ENCODE data around the gene PAIP2B.
"Not testable (repeated sequence)": the region's sequence is repeated elsewhere in the genome, so short reads cannot be mapped to it uniquely, and the experiment has no call there.

The PAIP2B gene

DNA sequence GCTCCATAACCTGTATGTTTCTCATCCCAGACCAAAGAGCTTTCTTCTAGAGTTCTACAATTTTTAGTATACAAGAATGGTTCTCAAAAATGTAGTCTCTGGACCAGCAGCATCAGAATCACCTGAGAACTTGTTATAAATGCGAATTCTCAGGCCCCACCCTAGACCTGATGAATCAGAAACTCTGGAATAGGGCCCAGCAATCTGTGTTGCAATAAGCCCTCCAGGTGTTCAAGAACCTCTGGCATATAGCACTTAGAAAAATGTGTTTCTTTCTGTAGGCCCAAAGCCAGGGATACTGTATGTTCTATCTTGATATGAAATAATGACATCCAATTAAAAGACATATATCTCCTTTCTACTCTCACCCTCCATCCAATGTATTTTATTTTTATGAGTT, 10.4 kb downstream of the PAIP2B start:
- DNase-seq (ENCODE audit: low read depth, low spot score) = no peak

DNA sequence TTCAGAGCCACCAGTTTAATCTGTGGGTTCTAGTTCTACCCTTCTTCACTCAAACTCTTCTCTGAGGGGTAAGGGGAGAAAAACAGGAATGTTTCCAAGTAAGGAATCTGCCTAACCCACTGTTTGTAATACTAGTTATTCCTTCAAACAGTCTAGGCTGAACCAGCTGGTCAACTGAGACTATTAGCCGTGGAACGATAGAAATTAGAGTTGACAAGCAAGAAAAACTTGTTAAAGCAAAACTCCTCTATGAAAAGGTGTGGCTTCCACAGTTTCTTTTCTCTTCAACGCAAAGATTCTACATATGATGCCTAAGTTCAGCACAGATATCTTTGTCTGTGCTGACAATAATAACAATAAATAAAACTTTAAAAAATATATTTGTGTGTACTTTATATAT, 11.5 kb downstream of the PAIP2B start:
- no peak for DNase-seq (ENCODE audit: low read depth, low spot score)

DNA sequence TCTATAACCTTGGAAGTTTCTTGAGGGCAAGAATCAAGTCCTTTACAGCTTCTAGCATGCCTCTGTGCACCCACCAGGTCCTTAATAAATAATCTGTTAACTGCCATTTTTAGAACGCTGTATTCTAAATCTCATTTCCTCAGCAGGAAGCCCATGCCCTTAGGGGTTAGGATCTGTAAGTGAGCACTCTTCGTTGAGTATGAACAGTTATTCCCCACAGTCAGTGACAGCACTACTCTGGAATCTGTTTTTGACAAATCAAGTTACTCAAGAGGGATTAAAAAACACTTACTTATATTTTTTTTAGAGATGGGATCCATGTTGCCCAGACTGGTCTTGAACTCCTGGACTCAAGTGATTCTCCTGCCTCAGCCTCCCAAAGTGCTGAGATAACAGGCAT, 14.6 kb downstream of the PAIP2B start:
- DNase-seq (ENCODE audit: low read depth, low spot score) = no peak

GRCh38 chr2:71210292-71210691, 16.6 kb downstream of the PAIP2B start:
- DNase-seq (ENCODE audit: low read depth, low spot score) = no peak

DNA sequence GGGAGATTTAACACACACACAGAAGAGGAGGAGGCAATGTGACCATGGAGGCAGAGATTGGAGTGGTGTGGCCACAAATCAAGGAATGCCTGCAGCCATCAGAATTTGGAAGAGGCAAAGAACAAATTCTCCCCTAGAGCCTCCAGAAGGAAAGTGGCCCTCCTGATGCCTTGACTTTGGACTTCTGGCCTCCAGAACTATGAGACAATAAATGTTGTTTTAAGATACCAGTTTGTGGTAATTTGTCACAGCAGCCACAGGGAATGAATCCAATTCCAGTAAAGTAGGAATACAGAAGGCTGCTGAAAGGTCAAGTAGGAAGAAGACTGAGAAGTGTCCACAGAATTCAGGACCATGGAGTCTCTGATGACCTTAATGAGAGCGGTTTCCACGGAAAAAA, 18.1 kb downstream of the PAIP2B start:
- no peak for DNase-seq (ENCODE audit: low read depth, low spot score)

GRCh38 chr2:71207601-71208000, 19.3 kb downstream of the PAIP2B start:
- DNase-seq (ENCODE audit: low read depth, low spot score) = no peak

DNA sequence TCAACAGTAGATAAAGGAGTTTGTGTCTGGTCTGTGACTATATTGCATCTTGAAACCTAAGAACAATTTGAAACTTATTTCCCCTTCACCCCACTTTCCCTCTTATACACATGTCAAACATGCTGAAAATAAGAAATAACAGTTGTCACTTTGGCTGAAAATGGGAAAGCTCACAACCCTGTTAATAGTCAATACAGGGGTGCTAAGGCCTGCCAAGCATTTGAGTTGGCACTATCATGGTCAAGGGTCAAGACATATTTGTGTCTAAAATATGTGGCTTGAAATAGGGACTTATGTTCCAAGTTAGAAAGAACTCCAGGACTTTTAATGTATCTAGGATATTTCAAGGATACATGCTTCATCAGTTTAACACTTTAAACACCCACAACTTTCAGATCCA, 20.6 kb downstream of the PAIP2B start:
- DNase-seq (ENCODE audit: low read depth, low spot score) = no peak

DNA sequence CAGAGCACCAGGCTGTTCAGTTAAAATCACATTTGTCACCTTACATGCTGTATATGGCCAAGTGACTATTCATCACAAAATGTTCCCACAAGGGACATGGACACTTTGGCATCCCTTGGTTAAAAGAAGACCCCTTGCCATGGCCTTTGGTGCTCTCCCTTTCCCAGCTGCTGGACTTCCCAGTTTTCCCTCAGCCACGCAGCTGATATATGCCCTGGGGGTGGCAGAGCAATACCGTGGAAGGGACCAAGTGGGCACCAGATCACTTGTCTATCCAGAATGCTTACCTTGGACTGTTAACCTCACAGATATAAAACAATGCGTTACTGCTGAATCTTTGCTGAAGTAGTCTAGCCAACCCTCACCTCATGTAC, 35.3 kb downstream of the PAIP2B start:
- DNase-seq (ENCODE audit: low read depth, low spot score) = no peak

GRCh38 chr2:71190656-71191569, 36.0 kb downstream of the PAIP2B start:
- DNase-seq (ENCODE audit: low read depth, low spot score) = no peak

DNA sequence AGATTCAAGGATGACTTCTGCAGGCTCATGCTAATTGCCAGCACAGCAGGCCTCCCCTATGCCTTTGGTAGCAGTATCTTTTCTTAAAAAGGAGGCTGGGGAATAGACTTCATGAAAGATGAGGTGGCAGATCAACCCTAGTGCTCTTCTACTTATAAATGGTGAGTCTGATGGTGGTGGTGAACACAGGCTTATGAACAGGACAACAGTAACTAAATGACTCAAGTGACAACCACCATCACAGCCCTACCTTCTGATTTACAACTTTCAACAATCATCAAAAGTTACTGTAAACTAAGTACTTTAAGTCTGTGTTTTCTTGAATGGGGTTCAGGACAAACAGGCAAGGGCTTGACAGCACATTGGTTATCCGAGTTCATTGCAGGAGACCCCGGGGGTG, 39.3 kb downstream of the PAIP2B start:
- no peak for DNase-seq (ENCODE audit: low read depth, low spot score)

GRCh38 chr2:71186973-71187372, 39.9 kb downstream of the PAIP2B start:
- DNase-seq (ENCODE audit: low read depth, low spot score) = no peak

GRCh38 chr2:71183306-71184115, 43.4 kb downstream of the PAIP2B start:
- DNase-seq (ENCODE audit: low read depth, low spot score) = not testable (repeated sequence)

DNA sequence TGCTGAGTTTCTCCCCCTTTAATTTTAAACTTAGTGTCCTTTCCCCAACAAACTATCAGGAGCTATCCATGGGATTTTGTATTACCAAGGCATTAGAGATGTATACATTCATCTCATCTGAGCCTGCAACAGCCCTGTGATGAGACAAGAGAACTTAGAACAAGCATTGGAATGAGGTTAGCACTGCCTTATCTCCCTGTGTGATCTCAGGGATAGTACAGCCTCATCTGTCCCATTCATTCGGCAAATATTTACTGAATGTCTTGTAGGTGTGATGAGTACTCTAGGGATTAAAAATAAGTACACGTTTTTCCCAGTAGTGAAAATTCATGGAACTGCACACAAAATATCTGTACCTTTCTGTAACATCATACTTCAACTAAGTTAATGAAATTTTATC, 45.6 kb downstream of the PAIP2B start:
- no peak for DNase-seq (ENCODE audit: low read depth, low spot score)

DNA sequence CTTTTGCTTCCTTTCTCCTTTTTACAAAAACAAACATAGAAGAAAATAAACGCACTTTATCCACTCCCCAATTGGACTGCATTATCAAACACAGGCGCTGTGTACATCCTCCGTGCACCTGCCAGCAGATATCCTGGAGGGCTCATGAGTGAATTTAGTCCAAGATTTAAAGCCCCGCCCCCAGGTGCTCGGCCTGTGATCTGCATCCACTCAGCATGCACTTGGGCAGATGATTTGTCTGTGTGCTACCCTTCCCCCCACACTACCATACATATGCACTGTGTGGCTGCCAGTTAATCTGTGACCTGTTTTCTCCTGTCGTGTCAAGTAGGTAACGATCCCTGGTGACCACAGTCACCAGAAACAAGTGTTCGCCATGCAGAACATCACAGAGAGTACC, 48.1 kb downstream of the PAIP2B start:
- not testable (repeated sequence) for DNase-seq (ENCODE audit: low read depth, low spot score)

- DNase-seq (ENCODE audit: low read depth, low spot score) = no peak
Observed at GRCh38 chr2:71174207-71174606, 52.7 kb downstream of the PAIP2B start.

- no peak for DNase-seq (ENCODE audit: low read depth, low spot score)
Observed at GRCh38 chr2:71173096-71173495, 53.8 kb downstream of the PAIP2B start.

- DNase-seq (ENCODE audit: low read depth, low spot score) = no peak
Observed at GRCh38 chr2:71166812-71167211, 60.1 kb downstream of the PAIP2B start.

GRCh38 chr2:71157124-71157793, 69.6 kb downstream of the PAIP2B start:
- DNase-seq (ENCODE audit: low read depth, low spot score) = no peak

- no peak for DNase-seq (ENCODE audit: low read depth, low spot score)
Observed at GRCh38 chr2:71156573-71156972, 70.3 kb downstream of the PAIP2B start.

GRCh38 chr2:71155846-71156245, 71.1 kb downstream of the PAIP2B start:
- DNase-seq (ENCODE audit: low read depth, low spot score) = no peak

- DNase-seq (ENCODE audit: low read depth, low spot score) = no peak
Observed at GRCh38 chr2:71154798-71155197, 72.1 kb downstream of the PAIP2B start.

GRCh38 chr2:71154279-71154678, 72.6 kb downstream of the PAIP2B start:
- DNase-seq (ENCODE audit: low read depth, low spot score) = no peak

All from smooth muscle cell of the brain vasculature (primary cell).